Panc1 (cell line): ENCODE results near the gene INPP5E. TPM values are rescaled to one million over a fixed set of nuclear protein-coding genes. Genes with fewer than 3 reads are reported as not detected.

Experiments
- ATAC-seq: fragments of 200-7000 bp; cut with Tn5 transposase; 2 replicates; pipeline ENCODE4 v1.9.1; 2020; ENCODE audit warnings: mild to moderate bottlenecking, moderate library complexity
- BruUV-seq: library from RNA; stranded (reverse); fragments of 400-500 nt; replicated peaks from 2 replicates; lab custom pipeline; 2021; lab: Mats Ljungman, UMichigan
- CTCF ChIA-PET: fragments of 300-600 bp; sonication (Branson Sonifier 250); formaldehyde crosslinking; loops from one replicate; lab custom pipeline; 2022; ENCODE audit warnings: antibody characterized with exemption; lab: Charles Lee
- POLR2A ChIA-PET: fragments of 300-600 bp; sonication (Branson Sonifier 250); formaldehyde crosslinking; loops from one replicate; lab custom pipeline; 2022; ENCODE audit warnings: antibody characterized with exemption; lab: Charles Lee
- DNase-seq: peaks from one replicate; pipeline ENCODE4 v3.0.0-alpha.2; 2010; ENCODE audit warnings: low read depth, low spot score
- H3K27ac ChIP-seq: 2 replicates; pipeline ENCODE4 v1.5.1; 2011; ENCODE audit warnings: mild to moderate bottlenecking, low read length, inconsistent platforms
- H3K27me3 ChIP-seq: fragments of 200-500 bp; sonication (Bioruptor generic); 2 replicates; pipeline ENCODE4 v1.6.0; 2014; ENCODE audit warnings: low read length, inconsistent platforms; ENCODE audit not compliant: control insufficient read depth, insufficient read depth
- H3K36me3 ChIP-seq: fragments of 200-500 bp; sonication (Bioruptor generic); 2 replicates; pipeline ENCODE4 v1.5.1; 2014; ENCODE audit warnings: inconsistent platforms, mild to moderate bottlenecking, low read length, moderate library complexity; ENCODE audit not compliant: control insufficient read depth, insufficient read depth
- H3K4me1 ChIP-seq: 2 replicates; pipeline ENCODE4 v1.5.1; 2011; ENCODE audit warnings: inconsistent platforms, mild to moderate bottlenecking, low read length, moderate library complexity; ENCODE audit not compliant: control insufficient read depth, insufficient read depth
- H3K4me3 ChIP-seq, 2 experiments: 2 replicates each; pipeline ENCODE4 v1.5.1; 2011 to 2012; ENCODE audit warnings: low read depth in 2 of 2, low read length in 2 of 2, mild to moderate bottlenecking in 2 of 2, inconsistent platforms in 1 of 2, moderate library complexity in 1 of 2
- H3K9me3 ChIP-seq: fragments of 200-500 bp; sonication (Bioruptor generic); 2 replicates; pipeline ENCODE4 v1.5.1; 2014; ENCODE audit warnings: low read depth, mild to moderate bottlenecking, inconsistent platforms, low read length, moderate library complexity; ENCODE audit not compliant: control insufficient read depth, insufficient read depth
- POLR2AphosphoS5 ChIP-seq: IDR thresholded peaks from 2 replicates; pipeline ENCODE4 v1.6.1; 2012; ENCODE audit warnings: mild to moderate bottlenecking, low read depth, low read length, moderate library complexity
- REST ChIP-seq, 2 experiments: IDR thresholded peaks; 2 replicates each; pipeline ENCODE4 v1.6.1; 2011 to 2012; ENCODE audit warnings: low read depth in 2 of 2, control low read depth in 1 of 2, low read length in 1 of 2, mild to moderate bottlenecking in 1 of 2, moderate library complexity in 1 of 2; ENCODE audit not compliant: insufficient read depth in 1 of 2
- SIN3A ChIP-seq: IDR thresholded peaks from 2 replicates; pipeline ENCODE4 v1.6.1; 2012; ENCODE audit warnings: low read depth, mild to moderate bottlenecking, low read length, moderate library complexity, borderline replicate concordance; ENCODE audit not compliant: insufficient read depth
- TCF7L2 ChIP-seq: IDR thresholded peaks from 2 replicates; pipeline ENCODE4 v1.6.1; 2011; ENCODE audit warnings: mild to moderate bottlenecking, low read depth, low read length, inconsistent platforms
- in situ Hi-C: cut with HindIII; loops from 2 replicates; pipeline ENCODE4 v1.10.0; 2016; ENCODE audit warnings: low sequenced_read_pairs, low pct_unique_long_range_greater_than_20kb
- intact Hi-C: fragments of 100-400 bp; cut with micrococcal nuclease; formaldehyde crosslinking; loops from one replicate; pipeline ENCODE4 v1.10.0; 2022; ENCODE audit not compliant: unreplicated experiment
- total RNA-seq: library from RNA; stranded (reverse); gene quantifications from one replicate; pipeline ENCODE4 v1.2.1, GENCODE V29; 2021; ENCODE audit not compliant: unreplicated experiment
- TF ChIP-seq, protein P1 (sequence below): fragments of 450-650 bp; IDR thresholded peaks from 2 replicates; pipeline ENCODE4 v1.5.1; 2017; ENCODE audit warnings: mild to moderate bottlenecking

INPP5E gene
- total RNA-seq, 1 experiment from 2014 or later, result 14.1 TPM

GRCh38 chr9:136463578-136463977, 23.9 kb upstream of the INPP5E start:
- ChIA-PET CTCF (no interaction called here), POLR2A (no interaction called here)
- BruUV-seq, result no TSS peak
- no peak for TF ChIP-seq POLR2AphosphoS5
- TF ChIP-seq, protein P1, sequence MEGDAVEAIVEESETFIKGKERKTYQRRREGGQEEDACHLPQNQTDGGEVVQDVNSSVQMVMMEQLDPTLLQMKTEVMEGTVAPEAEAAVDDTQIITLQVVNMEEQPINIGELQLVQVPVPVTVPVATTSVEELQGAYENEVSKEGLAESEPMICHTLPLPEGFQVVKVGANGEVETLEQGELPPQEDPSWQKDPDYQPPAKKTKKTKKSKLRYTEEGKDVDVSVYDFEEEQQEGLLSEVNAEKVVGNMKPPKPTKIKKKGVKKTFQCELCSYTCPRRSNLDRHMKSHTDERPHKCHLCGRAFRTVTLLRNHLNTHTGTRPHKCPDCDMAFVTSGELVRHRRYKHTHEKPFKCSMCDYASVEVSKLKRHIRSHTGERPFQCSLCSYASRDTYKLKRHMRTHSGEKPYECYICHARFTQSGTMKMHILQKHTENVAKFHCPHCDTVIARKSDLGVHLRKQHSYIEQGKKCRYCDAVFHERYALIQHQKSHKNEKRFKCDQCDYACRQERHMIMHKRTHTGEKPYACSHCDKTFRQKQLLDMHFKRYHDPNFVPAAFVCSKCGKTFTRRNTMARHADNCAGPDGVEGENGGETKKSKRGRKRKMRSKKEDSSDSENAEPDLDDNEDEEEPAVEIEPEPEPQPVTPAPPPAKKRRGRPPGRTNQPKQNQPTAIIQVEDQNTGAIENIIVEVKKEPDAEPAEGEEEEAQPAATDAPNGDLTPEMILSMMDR, result no peak
- TF ChIP-seq REST (IDR thresholded peaks at IDR 0.05; ENCODE audit: insufficient read depth in 1 of 2, low read depth in 2 of 2, low read length in 1 of 2), result no peak
- no peak for TF ChIP-seq SIN3A
- no peak for TF ChIP-seq TCF7L2
- ATAC-seq (no peak), DNase-seq (no peak)
- Histone ChIP-seq H3K4me3 (no peak overlapping the region), H3K27ac (no peak overlapping the region), H3K27me3 (no peaks in the 10 kb centered on the region), H3K9me3 (no peaks in the 10 kb centered on the region), H3K4me1 (no peaks in the 10 kb centered on the region), H3K36me3 (peaks cover 21% of the 10 kb centered on the region)
- intact Hi-C loops, result no loop called here
- in situ Hi-C loops, result no loop called here

DNA sequence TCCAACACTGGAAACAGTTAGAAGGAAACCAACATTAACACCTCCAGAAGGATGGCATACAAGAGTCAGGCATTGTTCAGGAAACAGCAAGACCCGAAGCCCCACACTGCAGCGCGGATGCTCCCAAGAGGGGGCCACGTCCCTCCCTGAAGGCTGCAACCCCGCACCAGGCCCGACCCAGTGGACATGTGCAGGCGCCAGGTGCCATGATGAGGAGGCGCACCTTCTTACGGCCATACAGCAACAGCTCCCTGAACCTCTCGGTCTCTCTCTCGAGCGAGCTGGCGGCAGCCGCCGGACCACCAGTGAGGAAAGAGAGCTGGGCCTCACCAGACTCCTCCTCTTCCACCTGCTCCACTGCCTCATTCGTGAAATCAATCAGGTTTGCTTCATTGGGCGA, 23.0 kb upstream of the INPP5E start:
- POLR2A ChIA-PET, result no interaction called here
- in situ Hi-C loops, result no loop called here
- Histone ChIP-seq H3K36me3 (peaks cover 17% of the 10 kb centered on the region), H3K4me3 (no peak overlapping the region), H3K27me3 (no peaks in the 10 kb centered on the region), H3K27ac (no peak overlapping the region), H3K4me1 (no peaks in the 10 kb centered on the region), H3K9me3 (no peaks in the 10 kb centered on the region)
- TF ChIP-seq TCF7L2, result no peak
- BruUV-seq, result no TSS peak
- intact Hi-C loops, result no loop called here
- ATAC-seq (no peak), DNase-seq (no peak)
- CTCF ChIA-PET, result no interaction called here

GRCh38 chr9:136460772-136461325, 21.2 kb upstream of the INPP5E start:
- ATAC-seq (no peak), DNase-seq (no peak)
- Histone ChIP-seq H3K27me3 (no peaks in the 10 kb centered on the region), H3K4me3 (no peak overlapping the region), H3K9me3 (no peaks in the 10 kb centered on the region), H3K36me3 (peaks cover 14% of the 10 kb centered on the region), H3K27ac (no peak overlapping the region), H3K4me1 (no peaks in the 10 kb centered on the region)
- TF ChIP-seq SIN3A (no peak), REST (IDR thresholded peaks at IDR 0.05; ENCODE audit: insufficient read depth in 1 of 2, low read depth in 2 of 2, low read length in 1 of 2) (no peak), POLR2AphosphoS5 (no peak)
- TF ChIP-seq, protein P1, result no peak
- intact Hi-C loops (no loop called here), in situ Hi-C loops (no loop called here)
- CTCF ChIA-PET, result no interaction called here
- POLR2A ChIA-PET, result no interaction called here
- no TSS peak for BruUV-seq
